Large intestine (tissue), 3 donors: ENCODE data around the gene ACTL10. TPM values are rescaled to one million over a fixed set of nuclear protein-coding genes. Genes with fewer than 3 reads are reported as not detected.
A peak's percentile ranks its signal among the peaks of the same experiment; 100 is the strongest.

Source experiments
- DNase-seq, 2 donors: peaks; one replicate each; pipeline versions ENCODE4 v3.0.0 to v3.0.0-alpha.2; 2013
- H3K27ac ChIP-seq: one replicate; pipeline ENCODE4 v1.5.1; 2013; ENCODE audit warnings: low read length
- H3K27me3 ChIP-seq: 2 replicates; pipeline ENCODE4 v1.6.1; 2013; ENCODE audit warnings: low read length; ENCODE audit not compliant: control insufficient read depth, insufficient read depth
- H3K36me3 ChIP-seq: 2 replicates; pipeline ENCODE4 v1.6.1; 2013; ENCODE audit warnings: low read length; ENCODE audit not compliant: control insufficient read depth, insufficient read depth
- H3K4me1 ChIP-seq: one replicate; pipeline ENCODE4 v1.6.1; 2013; ENCODE audit warnings: low read length; ENCODE audit not compliant: control insufficient read depth, insufficient read depth
- H3K4me3 ChIP-seq: one replicate; pipeline ENCODE4 v1.5.1; 2013; ENCODE audit warnings: low read length
- H3K9me3 ChIP-seq: one replicate; pipeline ENCODE4 v1.6.1; 2013; ENCODE audit warnings: mild to moderate bottlenecking, low read depth, low read length, moderate library complexity; ENCODE audit not compliant: control insufficient read depth
- WGBS: methylation state at CpG from one replicate; pipeline ENCODE4 v1.1.5; 2013; ENCODE audit warnings: low lambda C conversion rate; ENCODE audit not compliant: insufficient coverage; 5-methylcytosine and 5-hydroxymethylcytosine counted together
- polyA plus RNA-seq: library from polyadenylated mRNA; unstranded; fragments of 120-200 nt; gene quantifications from one replicate; pipeline ENCODE4 v1.2.1, GENCODE V29; 2013

Gene ACTL10
- polyA plus RNA-seq, 1 donor: 1.4 TPM

- no peak for DNase-seq
- H3K4me1 ChIP-seq: peaks cover 32% of the 10 kb centered on the region
- no CpG with 5 or more reads among the region's 10 CpGs for WGBS
These were observed 10.5 kb upstream of the ACTL10 start for GRCh38 chr20:33656010-33656782.

GRCh38 chr20:33656783-33657703 lies 9.7 kb upstream of the ACTL10 start:
- Histone ChIP-seq H3K9me3 (peaks cover 3% of the 10 kb centered on the region), H3K4me3 (no peak overlapping the region), H3K4me1 (peaks cover 27% of the 10 kb centered on the region), H3K27me3 (no peaks in the 10 kb centered on the region), H3K36me3 (peaks cover 42% of the 10 kb centered on the region), H3K27ac (no peak overlapping the region)
- no peak for DNase-seq
- WGBS: no CpG with 5 or more reads among the region's 17 CpGs

More at GRCh38 chr20:33656010-33656782, 10.5 kb upstream of the ACTL10 start:
- H3K27ac ChIP-seq: no peak overlapping the region
- peaks cover 3% of the 10 kb centered on the region for H3K9me3 ChIP-seq
- H3K4me3 ChIP-seq: no peak overlapping the region
- H3K36me3 ChIP-seq: peaks cover 42% of the 10 kb centered on the region
- no peaks in the 10 kb centered on the region for H3K27me3 ChIP-seq

DNA sequence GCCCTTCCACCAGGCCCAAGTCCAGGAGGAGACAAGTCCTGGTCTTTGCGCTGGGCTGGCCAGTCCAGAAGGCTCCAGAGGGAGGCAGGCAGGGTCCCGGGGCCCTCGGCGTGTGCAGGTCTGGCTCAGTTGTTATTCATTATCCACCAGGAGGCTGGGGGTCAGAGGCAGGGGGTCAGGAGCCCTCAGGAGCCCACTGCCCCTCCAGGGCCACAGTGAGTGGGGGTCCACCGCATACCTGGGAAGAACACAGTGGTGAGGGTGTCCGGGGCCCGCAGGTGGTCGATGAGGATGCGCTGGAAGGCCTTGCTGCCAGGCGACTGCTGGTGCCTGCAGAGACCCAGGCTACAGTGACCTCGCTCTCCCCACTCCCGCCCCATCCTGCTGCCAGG lies 9.0 kb upstream of the ACTL10 start:
- H3K4me3 ChIP-seq: no peak overlapping the region
- peaks cover 42% of the 10 kb centered on the region for H3K36me3 ChIP-seq
- peaks cover 28% of the 10 kb centered on the region for H3K4me1 ChIP-seq
- WGBS: no CpG with 5 or more reads among the region's 12 CpGs
- no peaks in the 10 kb centered on the region for H3K27me3 ChIP-seq
- DNase-seq: no peak
- peaks cover 3% of the 10 kb centered on the region for H3K9me3 ChIP-seq
- H3K27ac ChIP-seq: no peak overlapping the region

DNA sequence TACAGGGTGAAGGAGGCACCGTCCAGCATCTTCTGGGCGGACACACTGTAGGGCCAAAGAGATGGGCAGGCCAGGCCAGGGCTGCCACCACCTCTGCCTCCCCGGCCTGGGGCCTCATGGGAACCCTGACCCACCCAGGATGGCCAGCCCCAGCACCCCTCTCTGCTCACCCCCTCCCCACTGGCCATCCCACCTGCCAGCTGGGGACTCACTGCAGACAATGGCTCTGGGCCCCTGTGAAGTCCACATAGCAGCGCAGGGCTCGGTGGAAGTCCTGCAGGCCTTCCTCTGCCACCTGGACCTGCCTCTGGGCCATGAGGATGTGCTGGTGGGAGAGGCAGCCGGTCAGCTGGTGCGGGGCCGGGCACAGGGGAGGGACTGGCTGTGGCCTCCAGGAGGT lies 8.2 kb upstream of the ACTL10 start:
- no CpG with 5 or more reads among the region's 8 CpGs for WGBS

GRCh38 chr20:33658929-33659328 lies 7.8 kb upstream of the ACTL10 start:
- no peak overlapping the region for H3K27ac ChIP-seq
- peaks cover 42% of the 10 kb centered on the region for H3K36me3 ChIP-seq
- DNase-seq: no peak
- H3K4me1 ChIP-seq: peaks cover 22% of the 10 kb centered on the region
- H3K27me3 ChIP-seq: no peaks in the 10 kb centered on the region
- WGBS: no CpG with 5 or more reads among the region's 4 CpGs
- H3K4me3 ChIP-seq: no peak overlapping the region
- H3K9me3 ChIP-seq: peaks cover 3% of the 10 kb centered on the region

More for the DNA sequence above, 8.2 kb upstream of the ACTL10 start:
- no peaks in the 10 kb centered on the region for H3K27me3 ChIP-seq
- peaks cover 24% of the 10 kb centered on the region for H3K4me1 ChIP-seq
- H3K4me3 ChIP-seq: no peak overlapping the region
- peaks cover 3% of the 10 kb centered on the region for H3K9me3 ChIP-seq
- no peak for DNase-seq
- peaks cover 42% of the 10 kb centered on the region for H3K36me3 ChIP-seq
- H3K27ac ChIP-seq: no peak overlapping the region

DNA sequence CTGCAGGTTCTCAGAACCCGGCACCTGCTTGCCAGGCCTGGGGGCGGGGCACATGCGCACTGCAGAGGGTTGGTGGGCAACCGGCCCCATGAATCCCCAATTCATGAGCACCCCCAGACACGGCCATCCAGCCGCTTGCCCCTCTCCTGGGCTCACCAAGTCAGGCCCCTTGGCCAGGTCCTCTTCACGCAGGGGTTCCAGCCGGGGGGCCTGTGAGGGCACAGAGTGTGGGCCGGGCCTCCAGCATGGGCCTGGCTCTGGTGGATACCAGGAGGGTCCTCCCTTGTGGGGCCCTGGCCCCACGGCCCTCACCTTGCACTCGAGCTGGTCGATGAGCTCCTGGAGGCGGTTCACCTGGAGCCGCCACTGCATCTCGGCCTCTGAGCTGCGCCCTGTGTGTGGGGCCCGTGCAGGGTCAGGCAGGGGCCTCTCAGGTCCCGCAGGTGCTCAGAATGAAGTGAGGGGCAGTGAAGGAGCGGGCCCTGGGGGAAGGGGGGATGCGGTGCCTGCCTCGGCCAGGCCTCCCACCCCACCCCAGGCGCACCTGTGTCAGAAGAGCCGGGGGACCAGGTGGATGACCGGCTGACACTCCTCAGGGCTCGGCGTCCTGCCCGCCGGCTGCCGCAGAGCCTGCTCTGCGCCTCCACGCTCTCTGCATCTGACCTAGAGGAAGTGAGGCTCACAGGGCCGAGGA lies 7.3 kb upstream of the ACTL10 start:
- Histone ChIP-seq H3K27ac (no peak overlapping the region), H3K4me3 (no peak overlapping the region), H3K4me1 (peaks cover 23% of the 10 kb centered on the region), H3K27me3 (no peaks in the 10 kb centered on the region), H3K9me3 (peaks cover 3% of the 10 kb centered on the region), H3K36me3 (peaks cover 42% of the 10 kb centered on the region)
- WGBS: no CpG with 5 or more reads among the region's 32 CpGs
- no peak for DNase-seq

DNA sequence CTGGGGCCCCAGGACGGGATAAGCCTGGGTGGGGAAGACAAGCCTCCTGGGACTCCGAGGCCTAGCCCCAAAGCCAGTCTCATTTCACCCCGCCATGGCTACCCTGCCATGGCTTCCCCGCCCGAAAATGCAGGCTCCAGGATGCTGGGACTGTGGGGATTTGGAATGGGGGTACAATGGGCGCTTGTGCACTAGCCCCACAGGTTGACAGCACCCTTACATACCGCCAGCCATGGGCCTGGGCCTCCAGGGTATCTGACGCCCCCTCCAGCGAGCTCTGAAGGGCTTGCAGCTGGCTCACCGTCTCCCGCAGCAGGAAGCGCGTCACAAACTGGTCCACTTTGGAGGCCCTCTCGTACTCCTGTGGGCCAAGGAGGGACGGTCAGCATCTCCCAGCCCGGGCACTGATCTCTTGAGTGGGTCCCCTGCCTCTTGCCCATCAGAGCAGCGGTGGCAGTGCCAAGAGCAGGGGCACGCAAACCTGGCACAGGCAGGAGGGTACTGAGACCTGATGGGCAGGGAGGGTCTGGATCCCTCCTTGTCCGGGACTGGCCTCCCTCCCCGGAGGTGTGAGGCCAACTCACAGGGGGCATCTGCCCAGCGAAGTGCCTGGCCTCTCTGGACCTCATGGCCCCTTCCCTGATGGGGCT lies 6.6 kb upstream of the ACTL10 start:
- Histone ChIP-seq H3K27me3 (no peaks in the 10 kb centered on the region), H3K27ac (no peak overlapping the region), H3K4me1 (peaks cover 16% of the 10 kb centered on the region), H3K36me3 (peaks cover 42% of the 10 kb centered on the region), H3K9me3 (peaks cover 3% of the 10 kb centered on the region), H3K4me3 (no peak overlapping the region)
- DNase-seq: no peak
- no CpG with 5 or more reads among the region's 21 CpGs for WGBS

- no CpG with 5 or more reads among the region's 7 CpGs for WGBS
- DNase-seq: no peak
- peaks cover 42% of the 10 kb centered on the region for H3K36me3 ChIP-seq
These were observed 6.1 kb upstream of the ACTL10 start for GRCh38 chr20:33660685-33661058.

DNA sequence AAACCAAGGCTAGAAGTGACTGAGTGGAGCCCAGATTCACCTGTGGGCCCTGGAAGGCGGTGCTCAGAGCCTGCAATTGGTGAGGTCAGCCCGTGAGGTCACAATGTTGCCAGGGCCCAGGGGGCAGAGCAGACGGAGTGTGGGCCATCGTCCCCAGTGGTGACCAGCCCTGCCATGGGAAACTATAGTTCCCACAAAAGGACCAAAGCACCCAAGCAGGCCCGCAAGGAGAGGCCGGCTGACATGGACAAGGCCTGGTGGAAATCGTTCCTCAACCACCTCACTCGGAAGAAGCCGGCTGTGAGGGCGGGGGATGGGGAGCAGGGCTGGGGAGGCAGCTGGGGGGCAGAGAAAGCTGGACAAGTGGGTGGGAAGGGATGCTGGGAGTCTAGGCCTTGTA lies 4.6 kb upstream of the ACTL10 start, which contains the start of gene C20orf144:
C20orf144 (plus strand) TSS at position 156 of the 400 bp plus-strand sequence; CDS start at position 175, 19 bp downstream.
- H3K36me3 ChIP-seq: peaks cover 33% of the 10 kb centered on the region
- peak within 1 kb of the TSS; percentile 90 for H3K4me3 ChIP-seq
- H3K9me3 ChIP-seq: peaks cover 3% of the 10 kb centered on the region
- WGBS: no CpG with 5 or more reads among the region's 10 CpGs
- peaks cover 18% of the 10 kb centered on the region for H3K4me1 ChIP-seq
- H3K27ac ChIP-seq: peak within 1 kb of the TSS; percentile 84
- no peaks in the 10 kb centered on the region for H3K27me3 ChIP-seq
- DNase-seq: no peak

More at GRCh38 chr20:33660685-33661058, 6.1 kb upstream of the ACTL10 start:
- H3K4me3 ChIP-seq: no peak overlapping the region
- no peaks in the 10 kb centered on the region for H3K27me3 ChIP-seq
- peaks cover 3% of the 10 kb centered on the region for H3K9me3 ChIP-seq
- no peak overlapping the region for H3K27ac ChIP-seq
- H3K4me1 ChIP-seq: peaks cover 13% of the 10 kb centered on the region
